Muscle layer of duodenum (tissue), 2 donors: ENCODE data around the gene HPGD.

Experiments
- H3K27ac ChIP-seq: one replicate; pipeline ENCODE4 v1.7.0; 2013; ENCODE audit warnings: mild to moderate bottlenecking, low read length
- H3K27me3 ChIP-seq: one replicate; pipeline ENCODE4 v1.7.0; 2013; ENCODE audit warnings: low read depth, mild to moderate bottlenecking, control low read depth, low read length
- H3K36me3 ChIP-seq, 2 donors: one replicate each; pipeline ENCODE4 v1.7.0; 2013; ENCODE audit warnings: low read length in 2 of 2, control low read depth in 1 of 2, mild to moderate bottlenecking in 1 of 2; ENCODE audit not compliant: insufficient read depth in 2 of 2, control insufficient read depth in 1 of 2
- H3K4me1 ChIP-seq, 2 donors: one replicate each; pipeline ENCODE4 v1.7.0; 2013; ENCODE audit warnings: low read length in 2 of 2, mild to moderate bottlenecking in 2 of 2, control low read depth in 1 of 2, moderate library complexity in 1 of 2; ENCODE audit not compliant: insufficient read depth in 2 of 2, control insufficient read depth in 1 of 2
- H3K4me3 ChIP-seq, 2 donors: one replicate each; pipeline ENCODE4 v1.7.0; 2013; ENCODE audit warnings: low read length in 2 of 2, low read depth in 1 of 2, mild to moderate bottlenecking in 1 of 2
- H3K9me3 ChIP-seq, 2 donors: one replicate each; pipeline ENCODE4 v1.7.0; 2013; ENCODE audit warnings: low read length in 2 of 2, control low read depth in 1 of 2, mild to moderate bottlenecking in 1 of 2; ENCODE audit not compliant: control insufficient read depth in 1 of 2
- donor health status: healthy.

Gene HPGD

GRCh38 chr4:174545268-174545667 lies 23.0 kb upstream of the HPGD start:
- H3K36me3 ChIP-seq, result no peaks in the 10 kb centered on the region
- no peaks in the 10 kb centered on the region for H3K9me3 ChIP-seq

GRCh38 chr4:174544496-174544895 lies 22.2 kb upstream of the HPGD start:
- H3K36me3 ChIP-seq, result no peaks in the 10 kb centered on the region
- no peaks in the 10 kb centered on the region for H3K27me3 ChIP-seq
- no peak overlapping the region for H3K27ac ChIP-seq
- H3K4me1 ChIP-seq, result no peaks in the 10 kb centered on the region
- no peak overlapping the region for H3K4me3 ChIP-seq
- H3K9me3 ChIP-seq, result no peaks in the 10 kb centered on the region

More at GRCh38 chr4:174545268-174545667, 23.0 kb upstream of the HPGD start:
- H3K27me3 ChIP-seq, result no peaks in the 10 kb centered on the region
- H3K4me3 ChIP-seq, result no peak overlapping the region
- H3K4me1 ChIP-seq, result no peaks in the 10 kb centered on the region
- H3K27ac ChIP-seq, result no peak overlapping the region

- H3K27ac ChIP-seq, result no peak overlapping the region
- H3K27me3 ChIP-seq, result no peaks in the 10 kb centered on the region
- no peaks in the 10 kb centered on the region for H3K9me3 ChIP-seq
- H3K36me3 ChIP-seq, result no peaks in the 10 kb centered on the region
- H3K4me1 ChIP-seq, result no peaks in the 10 kb centered on the region
- H3K4me3 ChIP-seq, result no peak overlapping the region
Measured at GRCh38 chr4:174540175-174540574, 17.9 kb upstream of the HPGD start.

- no peaks in the 10 kb centered on the region for H3K27me3 ChIP-seq
- no peaks in the 10 kb centered on the region for H3K9me3 ChIP-seq
- no peaks in the 10 kb centered on the region for H3K4me1 ChIP-seq
- no peaks in the 10 kb centered on the region for H3K36me3 ChIP-seq
- H3K4me3 ChIP-seq, result no peak overlapping the region
- H3K27ac ChIP-seq, result no peak overlapping the region
Measured at GRCh38 chr4:174539571-174539970, 17.3 kb upstream of the HPGD start.

GRCh38 chr4:174538876-174539250 lies 16.6 kb upstream of the HPGD start:
- Histone ChIP-seq H3K36me3 (no peaks in the 10 kb centered on the region), H3K4me1 (no peaks in the 10 kb centered on the region), H3K27ac (no peak overlapping the region), H3K9me3 (no peaks in the 10 kb centered on the region), H3K27me3 (no peaks in the 10 kb centered on the region), H3K4me3 (no peak overlapping the region)

GRCh38 chr4:174538123-174538875 lies 16.0 kb upstream of the HPGD start:
- H3K27ac ChIP-seq, result no peak overlapping the region

GRCh38 chr4:174537634-174538033 lies 15.3 kb upstream of the HPGD start:
- Histone ChIP-seq H3K27ac (no peak overlapping the region), H3K9me3 (no peaks in the 10 kb centered on the region), H3K27me3 (no peaks in the 10 kb centered on the region), H3K36me3 (no peaks in the 10 kb centered on the region), H3K4me3 (no peak overlapping the region), H3K4me1 (no peaks in the 10 kb centered on the region)

More at GRCh38 chr4:174538123-174538875, 16.0 kb upstream of the HPGD start:
- Histone ChIP-seq H3K4me1 (no peaks in the 10 kb centered on the region), H3K27me3 (no peaks in the 10 kb centered on the region), H3K36me3 (no peaks in the 10 kb centered on the region), H3K4me3 (no peak overlapping the region), H3K9me3 (no peaks in the 10 kb centered on the region)

- Histone ChIP-seq H3K27ac (no peak overlapping the region), H3K4me3 (no peak overlapping the region), H3K9me3 (no peaks in the 10 kb centered on the region), H3K4me1 (no peaks in the 10 kb centered on the region), H3K36me3 (no peaks in the 10 kb centered on the region), H3K27me3 (no peaks in the 10 kb centered on the region)
Measured at GRCh38 chr4:174534461-174534860, 12.2 kb upstream of the HPGD start.

- Histone ChIP-seq H3K27ac (no peak overlapping the region), H3K4me3 (no peak overlapping the region), H3K27me3 (no peaks in the 10 kb centered on the region), H3K4me1 (no peaks in the 10 kb centered on the region), H3K9me3 (no peaks in the 10 kb centered on the region), H3K36me3 (no peaks in the 10 kb centered on the region)
Measured at GRCh38 chr4:174532445-174532844, 10.2 kb upstream of the HPGD start.

GRCh38 chr4:174531486-174531885 lies 9.2 kb upstream of the HPGD start:
- no peak overlapping the region for H3K27ac ChIP-seq
- no peaks in the 10 kb centered on the region for H3K27me3 ChIP-seq
- no peaks in the 10 kb centered on the region for H3K36me3 ChIP-seq
- H3K4me1 ChIP-seq, result no peaks in the 10 kb centered on the region
- H3K9me3 ChIP-seq, result no peaks in the 10 kb centered on the region
- H3K4me3 ChIP-seq, result no peak overlapping the region

GRCh38 chr4:174528226-174528625 lies 5.9 kb upstream of the HPGD start:
- H3K36me3 ChIP-seq, result no peaks in the 10 kb centered on the region
- no peak overlapping the region for H3K27ac ChIP-seq
- H3K9me3 ChIP-seq, result no peaks in the 10 kb centered on the region
- no peak overlapping the region for H3K4me3 ChIP-seq
- H3K27me3 ChIP-seq, result no peaks in the 10 kb centered on the region
- H3K4me1 ChIP-seq, result peaks cover 0 to 5% of the 10 kb centered on the region in 2 donors

- Histone ChIP-seq H3K9me3 (no peaks in the 10 kb centered on the region), H3K4me3 (no peak overlapping the region), H3K36me3 (no peaks in the 10 kb centered on the region), H3K4me1 (peaks cover 0 to 5% of the 10 kb centered on the region in 2 donors), H3K27ac (no peak overlapping the region), H3K27me3 (peaks cover 8% of the 10 kb centered on the region)
Measured at GRCh38 chr4:174526731-174527130, 4.4 kb upstream of the HPGD start.
